Lung microvascular endothelial cell (primary cell): ENCODE results near the gene SNAPC1. TPM values are rescaled to one million over a fixed set of nuclear protein-coding genes. Genes with fewer than 3 reads are reported as not detected.
A peak's percentile ranks its signal among the peaks of the same experiment; 100 is the strongest.

Experiments used
- DNase-seq, 2 donors: peaks; one replicate each; pipeline versions ENCODE4 v3.0.0 to v3.0.0-alpha.2; 2010; ENCODE audit warnings: low read depth in 2 of 2
- total RNA-seq: library from RNA; depleted of rRNA; stranded (reverse); fragments of >200 nt; gene quantifications from 2 replicates; pipeline ENCODE4 v1.2.1, GENCODE V29; 2014

Gene SNAPC1
- total RNA-seq, 1 donor from 2014 or later = 25.8 TPM

- peak; percentile 28 to 36 for DNase-seq
Observed at GRCh38 chr14:61749867-61750266, 12.4 kb upstream of the SNAPC1 start.

GRCh38 chr14:61750708-61751474 is 11.3 kb upstream of the SNAPC1 start:
- peak; percentile 81 to 86 for DNase-seq

DNA sequence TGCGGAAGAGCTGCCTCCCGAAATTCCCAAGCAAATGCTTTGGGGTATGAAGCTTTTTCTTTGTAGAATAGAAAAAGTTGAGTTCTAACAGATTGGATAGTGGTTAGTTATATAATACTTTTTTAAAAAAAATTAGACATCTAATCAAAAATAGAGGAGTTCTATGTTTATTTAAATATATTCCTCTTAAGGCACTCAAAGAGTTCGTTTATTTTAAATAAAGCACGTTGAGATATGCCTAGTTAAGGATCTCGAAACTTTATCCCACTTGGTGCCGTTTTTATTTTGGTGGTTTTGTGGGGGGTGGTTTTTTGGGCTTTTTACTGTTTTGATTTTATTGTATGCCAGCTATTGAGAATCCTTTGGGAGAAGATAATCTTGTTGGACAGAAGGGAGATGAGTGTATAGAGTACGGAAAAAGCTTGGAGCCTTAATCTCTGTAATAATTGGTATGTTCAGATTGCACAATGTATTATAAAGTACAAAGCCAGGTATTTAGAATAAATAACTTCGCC is 10.7 kb upstream of the SNAPC1 start:
- DNase-seq = no peak

DNA sequence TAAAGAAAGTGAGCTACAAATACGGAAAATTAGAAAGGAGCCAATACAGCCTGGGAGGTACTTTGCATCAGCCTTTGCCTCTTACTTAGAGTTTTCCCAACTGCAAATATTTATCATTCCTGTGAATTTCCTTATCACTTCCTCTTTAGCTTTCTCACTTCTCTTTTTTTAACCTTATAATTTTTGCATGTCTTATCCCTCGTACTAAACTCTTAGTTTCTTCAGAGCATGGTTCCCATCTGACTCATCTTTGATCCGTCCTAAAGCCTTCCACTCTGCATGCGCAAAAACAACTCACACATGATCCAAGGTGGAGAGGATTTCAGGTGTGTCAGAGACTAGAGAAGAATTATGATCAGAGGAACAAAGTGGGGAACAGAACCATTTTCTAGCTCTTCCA is 9.6 kb upstream of the SNAPC1 start:
- no peak for DNase-seq

- no peak for DNase-seq
Observed at GRCh38 chr14:61753631-61754030, 8.6 kb upstream of the SNAPC1 start.

GRCh38 chr14:61754627-61755381 is 7.4 kb upstream of the SNAPC1 start:
- no peak for DNase-seq

DNA sequence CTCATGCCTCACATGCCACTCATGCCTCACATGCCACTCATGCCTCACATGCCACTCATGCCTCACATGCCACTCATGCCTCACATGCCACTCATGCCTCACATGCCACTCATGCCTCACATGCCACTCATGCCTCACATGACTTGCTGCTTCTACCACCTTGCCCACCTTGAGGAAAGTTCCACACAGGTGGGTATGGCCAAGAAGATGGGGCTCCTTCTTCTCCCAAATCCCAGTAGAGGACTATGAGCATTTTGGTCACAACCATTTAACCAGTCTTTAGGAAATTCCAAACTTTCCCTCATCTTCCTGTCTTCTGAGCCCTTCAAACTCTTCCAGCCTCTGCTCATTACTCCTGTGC is 6.9 kb upstream of the SNAPC1 start:
- DNase-seq = peak in 1 of 2 donors; percentile 10

- no peak for DNase-seq
Observed at GRCh38 chr14:61756135-61756534, 6.1 kb upstream of the SNAPC1 start.

DNA sequence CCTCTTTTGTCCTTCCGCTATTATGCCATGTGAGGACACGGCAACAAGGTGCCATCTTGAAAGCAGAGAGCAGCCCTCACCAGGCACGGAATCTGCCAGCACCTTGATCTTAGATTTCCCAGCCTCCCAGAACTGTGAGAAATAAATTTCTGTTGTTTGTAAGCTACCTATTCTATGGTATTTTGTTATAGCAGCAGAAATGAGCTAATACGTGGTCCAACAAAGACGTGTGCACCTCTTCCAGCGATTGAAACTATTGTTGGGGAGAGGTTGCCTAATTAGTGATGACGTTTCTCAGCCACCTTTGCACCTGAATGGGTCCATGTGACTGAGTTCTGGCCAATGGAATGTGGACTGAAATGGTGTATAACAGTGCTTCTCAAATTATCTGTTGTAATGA is 2.3 kb upstream of the SNAPC1 start:
- DNase-seq = no peak

GRCh38 chr14:61761557-61761956 is 663 bp upstream of the SNAPC1 start:
- DNase-seq = no peak

GRCh38 chr14:61764342-61765122 is 2.3 kb downstream of the SNAPC1 start:
- no peak for DNase-seq

DNA sequence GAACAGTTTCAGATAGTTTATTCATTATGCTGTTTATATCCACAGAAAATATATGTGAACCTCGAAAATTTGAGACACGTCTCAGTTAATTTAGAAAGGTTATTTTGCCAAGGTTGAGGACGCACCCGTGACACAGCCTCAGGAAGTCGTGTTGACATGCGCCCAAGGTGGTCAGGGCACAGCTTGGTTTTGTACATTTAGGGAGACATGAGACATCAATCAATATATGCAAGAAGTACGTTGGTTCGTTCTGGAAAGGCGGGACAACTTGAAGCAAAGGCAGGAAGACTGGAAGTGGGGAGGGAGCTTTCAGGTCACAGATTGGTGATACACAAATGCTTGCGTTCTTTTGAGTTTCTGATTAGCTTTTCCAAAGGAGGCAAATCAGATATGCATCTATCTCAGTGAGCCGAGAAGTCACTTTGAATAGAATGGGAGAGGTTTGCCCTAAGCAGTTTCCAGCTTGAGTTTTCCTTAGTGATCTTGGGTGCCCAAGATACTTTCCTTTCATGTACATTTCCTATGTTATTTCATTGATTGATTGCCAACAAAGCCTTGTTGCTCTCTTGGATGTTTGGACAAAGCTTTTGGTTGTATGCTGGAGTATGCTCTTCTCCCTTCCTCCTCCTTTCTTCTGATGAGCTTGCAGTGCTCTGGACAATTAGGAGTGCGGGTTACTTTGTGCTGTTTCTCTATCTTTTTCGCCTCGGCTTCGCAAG is 3.2 kb downstream of the SNAPC1 start:
- peak; percentile 11 to 51 for DNase-seq

DNA sequence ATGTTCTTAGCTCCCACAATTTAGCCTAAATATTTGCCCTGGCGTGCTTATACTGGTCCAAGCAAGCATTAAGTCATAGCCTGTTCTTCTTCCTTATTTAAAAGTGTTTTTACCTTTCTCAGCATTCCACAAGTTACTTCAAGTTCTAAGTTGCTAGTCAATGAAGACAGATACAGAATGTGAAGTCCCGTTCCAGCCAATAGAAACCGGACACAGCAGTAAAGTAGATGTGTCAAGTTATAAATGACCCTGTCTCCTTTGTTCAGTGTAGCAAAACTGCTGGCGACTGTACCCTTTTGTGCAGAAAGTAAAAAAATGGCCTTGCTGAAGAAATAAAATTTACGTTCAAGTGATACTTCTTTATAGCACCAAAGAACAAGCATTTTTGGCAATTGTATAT is 3.9 kb downstream of the SNAPC1 start:
- no peak for DNase-seq

- no peak for DNase-seq
Observed at GRCh38 chr14:61768240-61768639, 6.0 kb downstream of the SNAPC1 start.

GRCh38 chr14:61769893-61770292 is 7.7 kb downstream of the SNAPC1 start:
- DNase-seq = no peak

DNA sequence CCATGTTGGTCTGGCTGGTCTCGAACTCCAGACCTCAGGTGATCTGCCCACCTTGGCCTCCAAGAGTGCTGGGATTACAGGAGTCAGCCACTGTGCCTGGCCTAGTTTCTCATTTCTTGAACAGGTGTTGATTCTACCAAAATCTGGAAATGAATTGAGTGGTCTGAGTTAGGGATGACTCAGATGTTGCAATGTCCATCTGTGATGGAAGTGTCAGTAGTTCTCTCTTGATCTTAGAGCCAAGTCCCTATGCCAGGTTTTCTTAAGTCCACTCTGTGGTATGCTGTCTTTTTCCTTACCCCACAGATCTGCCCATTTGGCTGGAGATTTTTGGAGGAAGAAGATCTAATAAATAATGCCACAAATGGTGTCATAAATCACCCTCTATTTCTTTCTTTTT is 12.6 kb downstream of the SNAPC1 start:
- no peak for DNase-seq

DNA sequence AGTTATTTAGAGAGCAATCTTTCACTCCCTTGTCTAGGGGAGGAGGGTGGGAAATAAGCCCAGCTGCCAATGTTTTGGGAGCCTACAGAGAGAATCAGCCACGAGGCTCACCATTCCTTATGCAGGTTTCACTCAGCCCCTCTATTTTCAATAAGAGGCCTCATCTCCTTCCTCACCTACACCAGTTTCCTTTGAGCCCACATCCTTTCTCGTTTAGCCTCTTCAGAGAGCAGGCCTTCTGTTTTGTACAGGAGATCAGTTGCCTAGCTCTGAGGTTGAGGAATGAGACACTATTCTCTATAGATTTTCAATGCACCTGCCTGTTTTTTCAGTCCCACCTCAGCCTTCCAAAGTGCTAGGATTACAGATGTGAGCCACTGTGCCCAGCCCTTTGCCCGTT is 17.9 kb downstream of the SNAPC1 start:
- no peak for DNase-seq

- DNase-seq = no peak
Observed at GRCh38 chr14:61797309-61797708, 35.1 kb downstream of the SNAPC1 start.

GRCh38 chr14:61802010-61802568 is 39.9 kb downstream of the SNAPC1 start:
- DNase-seq = no peak

GRCh38 chr14:61803755-61804154 is 41.5 kb downstream of the SNAPC1 start:
- DNase-seq = no peak

DNA sequence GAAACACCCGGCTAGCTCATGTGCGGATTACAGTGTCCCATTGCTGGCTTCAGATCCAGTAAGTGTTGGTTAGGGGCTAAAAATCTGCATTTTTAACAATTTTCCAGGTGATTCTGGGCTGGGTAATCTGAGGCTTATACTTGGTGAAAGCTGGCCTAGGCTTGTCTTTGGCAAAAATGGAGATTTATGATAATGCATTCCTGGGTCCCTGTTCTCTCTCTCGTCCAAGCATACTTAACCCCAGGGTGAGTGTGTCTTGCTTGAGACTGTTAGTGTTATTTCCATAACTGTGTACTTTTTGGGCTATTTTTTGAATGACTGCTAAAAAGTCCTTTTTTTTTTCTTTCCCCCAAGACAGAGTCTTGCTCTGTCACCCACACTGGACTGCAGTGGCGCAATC is 43.2 kb downstream of the SNAPC1 start:
- no peak for DNase-seq
